SHP77 (cell line): ENCODE measurements around the gene E2F1.

Experiments used
- DNase-seq, 2 experiments: peaks; one replicate each; lab custom pipeline; 2025; lab: John Stamatoyannopoulos, UW

E2F1 gene

DNA sequence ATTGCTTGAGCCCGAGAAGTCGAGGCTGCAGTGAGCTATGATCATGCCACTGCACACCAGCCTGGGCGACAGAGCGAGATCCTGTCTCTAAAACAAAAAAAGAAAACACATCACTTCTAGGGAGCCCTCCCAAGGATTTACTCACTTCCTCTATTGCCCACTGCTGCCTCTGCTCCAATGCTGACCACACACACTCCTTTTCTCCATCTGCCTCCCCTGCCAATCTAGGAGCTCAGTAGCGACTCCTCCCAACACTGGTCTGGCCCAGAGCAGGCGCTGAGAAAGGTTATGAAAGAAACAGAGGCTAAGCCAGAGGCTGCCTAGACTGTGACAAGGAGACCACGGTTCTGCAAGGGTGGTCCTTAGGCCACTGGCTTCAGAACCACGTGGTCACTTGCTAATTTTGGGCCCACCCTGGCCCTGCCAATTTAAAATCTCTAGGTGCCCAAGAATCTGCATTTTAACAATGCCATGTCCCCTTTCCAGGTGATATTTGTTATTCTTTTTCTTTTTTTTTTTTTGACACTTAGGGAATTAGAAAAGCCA is 1.3 kb upstream of the E2F1 start:
- DNase-seq: no peak

DNA sequence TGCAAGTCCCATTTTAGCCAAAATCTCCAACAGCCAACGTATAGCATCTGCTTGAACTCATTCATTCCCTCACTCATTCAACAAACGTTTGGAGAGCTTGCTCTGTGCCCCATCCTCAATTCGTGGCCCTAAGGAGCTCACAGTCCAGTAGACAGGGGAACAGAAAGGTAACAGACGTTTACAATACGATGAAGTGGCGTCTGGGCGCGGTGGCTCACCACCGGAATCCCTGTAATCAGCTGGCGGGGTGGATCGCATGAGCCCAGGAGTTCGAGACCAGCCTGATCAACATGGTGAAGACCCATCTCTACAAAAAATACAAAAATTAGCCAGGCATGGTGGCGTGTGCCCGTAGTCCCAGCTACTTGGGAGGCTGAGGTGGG is 790 bp upstream of the E2F1 start:
- no peak for DNase-seq

DNA sequence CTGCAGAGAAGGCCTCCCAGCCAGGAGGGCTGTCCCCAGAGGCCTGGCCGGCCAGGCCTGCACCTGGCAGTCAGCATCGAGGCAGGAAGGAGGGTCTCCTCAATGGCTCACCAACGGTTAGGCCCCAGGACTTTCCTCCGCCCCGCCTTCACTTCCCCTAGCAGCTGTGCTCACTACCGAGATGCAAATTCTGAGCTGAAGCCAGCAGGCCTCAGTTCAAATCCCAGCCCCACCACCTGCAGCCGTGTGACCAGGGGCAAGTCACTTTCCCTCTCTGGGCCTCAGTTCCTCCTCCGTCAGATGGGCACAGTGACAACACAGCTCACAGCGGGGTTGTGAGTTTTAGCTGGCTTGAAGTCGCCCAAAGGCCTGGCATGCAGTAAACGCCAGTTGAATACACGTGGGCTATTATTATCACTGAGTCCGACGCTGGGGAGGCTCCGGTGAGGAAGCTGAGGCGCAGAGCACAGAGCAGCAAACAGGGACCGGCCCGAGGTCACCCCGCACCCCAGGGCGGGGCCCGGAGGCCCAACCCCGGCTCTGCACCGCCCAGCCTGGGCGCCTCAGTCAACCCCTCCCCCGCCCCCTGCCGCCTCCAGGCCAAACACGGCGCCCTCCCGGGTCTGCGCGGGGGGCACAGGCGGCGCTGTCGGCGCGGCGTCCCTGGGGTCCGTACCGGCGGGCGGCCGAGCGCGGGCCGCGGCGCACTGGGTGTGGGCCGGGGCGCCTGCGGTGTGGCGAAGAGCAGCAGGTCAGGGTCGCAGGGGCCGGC is 671 bp downstream of the E2F1 start:
- DNase-seq: peak; percentile 72 to 82

GRCh38 chr20:33684533-33685327 is 1.5 kb downstream of the E2F1 start:
- peak in 1 of 2 experiments; percentile 29 for DNase-seq

GRCh38 chr20:33681728-33682353 is 4.3 kb downstream of the E2F1 start:
- DNase-seq: no peak

- no peak for DNase-seq
These were observed 4.9 kb downstream of the E2F1 start for GRCh38 chr20:33681288-33681687.

GRCh38 chr20:33680686-33681085 is 5.5 kb downstream of the E2F1 start:
- no peak for DNase-seq

DNA sequence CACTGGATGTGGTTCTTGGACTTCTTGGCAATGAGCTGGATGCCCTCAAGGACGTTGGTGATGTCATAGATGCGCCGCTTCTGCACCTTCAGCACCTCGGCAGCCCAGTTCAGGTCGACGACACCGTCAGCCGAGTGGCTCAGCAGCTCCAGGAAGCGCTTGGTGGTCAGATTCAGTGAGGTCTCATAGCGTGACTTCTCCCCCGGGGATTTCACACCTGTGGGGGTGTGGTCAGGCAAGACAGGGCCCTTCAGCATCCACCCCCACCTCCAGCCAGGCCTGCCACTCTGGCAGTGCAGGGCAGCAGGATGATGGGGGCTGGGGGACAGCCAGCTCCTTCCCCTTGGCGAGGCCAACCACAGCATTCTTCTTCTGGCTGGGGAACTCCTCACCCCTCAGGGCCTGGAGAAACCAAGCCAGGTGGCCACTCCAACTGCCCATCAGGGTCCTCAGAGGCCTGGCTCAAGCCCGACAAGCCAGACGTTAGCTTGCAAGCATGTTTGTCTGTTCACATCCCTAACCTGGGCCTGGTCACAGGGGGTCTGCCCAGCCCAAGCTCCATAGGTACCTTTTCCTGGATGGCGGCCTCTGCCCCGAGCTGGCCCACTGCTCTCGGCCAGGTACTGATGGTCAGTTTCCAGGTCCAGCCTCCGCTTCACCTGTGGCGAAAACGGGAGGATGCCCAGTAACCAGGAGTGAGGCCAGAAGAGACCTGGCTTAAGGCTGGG is 6.3 kb downstream of the E2F1 start:
- no peak for DNase-seq

DNA sequence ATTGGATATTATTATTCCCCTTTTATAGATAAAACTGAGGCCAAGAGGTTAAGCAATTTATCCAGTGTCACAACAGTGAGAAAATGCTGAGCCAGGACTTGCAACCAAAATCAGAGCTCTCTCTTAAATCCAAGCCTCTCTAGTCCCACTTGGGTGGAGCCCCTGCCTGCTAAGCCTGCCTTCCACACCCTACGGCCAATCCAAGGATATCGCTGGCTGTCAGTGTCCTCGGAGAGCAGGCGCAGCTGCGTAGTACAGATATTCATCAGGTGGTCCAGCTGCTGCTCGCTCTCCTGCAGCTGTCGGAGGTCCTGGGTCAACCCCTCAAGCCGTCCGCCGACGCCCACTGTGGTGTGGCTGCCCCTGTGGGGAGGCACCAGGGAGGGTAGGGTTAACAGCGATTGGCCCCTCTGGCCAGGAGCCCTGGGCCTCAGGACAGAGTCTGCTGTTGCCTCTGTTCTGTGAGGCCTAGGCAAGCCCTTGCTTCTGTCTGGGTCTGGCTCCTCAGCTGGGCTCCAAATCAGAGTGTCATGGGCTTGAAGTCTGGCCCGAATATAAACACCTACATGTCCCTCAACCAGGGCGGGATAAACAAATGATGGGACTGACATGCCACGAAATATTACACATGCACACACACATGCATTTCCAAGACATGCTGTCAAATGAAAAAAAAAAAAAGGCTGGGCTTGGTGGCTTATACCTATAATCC is 8.0 kb downstream of the E2F1 start:
- no peak for DNase-seq

- no peak for DNase-seq
These were observed 9.2 kb downstream of the E2F1 start for GRCh38 chr20:33676652-33677645.

DNA sequence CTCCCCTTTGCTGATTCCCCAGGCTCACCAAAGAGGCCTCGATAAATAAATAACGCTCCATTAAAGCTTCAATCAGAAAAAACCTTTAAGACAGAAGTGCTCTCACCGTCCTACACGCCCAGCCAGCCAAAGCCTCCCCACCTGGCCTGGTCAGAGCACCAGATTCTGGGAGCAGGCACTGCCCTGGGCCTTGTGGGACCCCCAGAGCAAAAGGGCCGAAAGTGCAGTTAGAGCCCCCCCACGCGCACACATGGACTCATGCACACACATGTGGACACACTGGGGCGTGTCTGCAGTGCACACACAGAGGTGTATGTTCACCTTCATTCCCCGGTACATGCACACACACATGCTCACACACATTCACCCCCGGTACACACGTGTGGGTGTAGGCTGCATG is 10.1 kb downstream of the E2F1 start:
- no peak for DNase-seq

DNA sequence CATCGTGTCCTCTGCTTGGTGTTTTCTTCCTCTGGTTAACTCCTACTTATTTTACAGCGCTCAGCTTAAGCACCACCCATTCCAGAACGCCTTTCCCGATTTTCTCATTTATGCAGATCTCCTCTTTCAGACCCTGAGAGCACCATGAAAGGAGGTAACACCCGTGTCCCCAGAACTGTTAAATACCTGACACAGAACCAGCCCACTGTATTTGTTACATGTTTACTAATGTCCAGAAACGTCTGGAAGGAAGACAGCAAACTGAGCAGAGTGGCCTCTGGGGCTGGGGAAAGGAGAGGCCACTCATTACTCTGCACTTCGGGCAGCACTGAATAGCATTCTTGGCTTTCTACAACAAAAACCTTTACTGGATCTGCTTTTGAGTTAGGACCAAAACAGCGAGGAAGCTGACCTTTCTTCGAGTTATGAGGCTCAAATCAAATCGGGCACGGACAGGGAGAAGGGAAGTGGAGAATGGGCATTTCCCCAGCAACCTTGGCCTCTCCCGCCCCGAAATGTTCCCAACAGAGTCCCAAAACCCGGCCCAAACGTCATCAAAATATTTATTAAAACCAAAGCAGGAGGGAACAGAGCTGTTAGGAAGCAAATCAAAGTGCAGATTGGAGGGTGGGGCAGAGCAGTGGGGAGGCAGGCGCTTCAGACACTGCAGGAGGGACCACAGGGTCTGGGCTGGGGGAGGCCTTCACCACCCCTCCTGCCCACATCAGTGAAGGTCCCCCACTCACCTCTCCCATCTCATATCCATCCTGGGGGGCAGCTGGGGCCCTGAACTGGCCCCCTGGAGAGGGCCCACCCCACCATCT is 10.8 kb downstream of the E2F1 start:
- no peak for DNase-seq

DNA sequence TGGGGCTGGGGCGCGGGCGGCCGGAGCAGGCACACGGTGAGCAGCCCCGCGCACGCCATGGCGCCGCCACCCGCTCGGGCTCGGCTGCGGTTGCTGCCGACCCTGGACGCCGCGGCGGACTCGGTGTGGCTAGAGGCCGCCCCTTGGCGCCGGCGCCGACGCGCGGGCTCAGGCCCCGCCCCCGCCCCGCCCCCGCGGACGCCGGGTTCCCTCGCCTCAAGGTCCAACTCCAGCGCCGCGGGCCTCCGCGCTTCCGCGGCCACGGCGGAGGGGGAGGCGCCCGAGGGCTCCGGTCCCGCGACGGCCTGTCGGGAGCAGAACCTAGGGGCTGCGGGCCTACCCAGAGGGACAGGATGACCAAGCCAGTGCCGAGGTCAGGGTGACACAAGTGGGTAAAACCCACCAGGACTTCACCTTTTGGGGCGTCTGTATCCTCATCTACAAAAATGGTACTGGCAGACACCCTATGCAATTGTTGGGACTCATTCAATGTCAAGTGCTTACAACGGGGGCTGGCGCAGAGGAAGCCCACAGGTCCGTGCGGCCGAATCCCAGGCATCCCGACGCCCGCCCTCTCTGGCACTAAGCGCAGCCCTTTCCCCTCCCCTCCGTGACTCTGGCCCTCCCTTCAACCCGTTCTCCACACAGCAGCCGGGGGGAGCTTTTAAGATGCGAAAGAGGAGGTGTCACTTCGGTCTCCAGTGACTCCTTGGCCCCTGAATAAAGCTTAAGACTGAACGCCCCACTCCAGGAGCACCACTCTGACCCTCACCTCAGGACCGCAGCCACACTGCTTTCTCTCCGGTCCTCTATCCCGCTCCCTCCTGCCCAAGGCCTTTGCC is 11.7 kb downstream of the E2F1 start, which contains the start of gene NECAB3:
NECAB3 (minus strand) TSS at position 135 of the 842 bp plus-strand sequence; CDS start at position 59, 76 bp downstream.
- peak; percentile 70 to 77 for DNase-seq

DNA sequence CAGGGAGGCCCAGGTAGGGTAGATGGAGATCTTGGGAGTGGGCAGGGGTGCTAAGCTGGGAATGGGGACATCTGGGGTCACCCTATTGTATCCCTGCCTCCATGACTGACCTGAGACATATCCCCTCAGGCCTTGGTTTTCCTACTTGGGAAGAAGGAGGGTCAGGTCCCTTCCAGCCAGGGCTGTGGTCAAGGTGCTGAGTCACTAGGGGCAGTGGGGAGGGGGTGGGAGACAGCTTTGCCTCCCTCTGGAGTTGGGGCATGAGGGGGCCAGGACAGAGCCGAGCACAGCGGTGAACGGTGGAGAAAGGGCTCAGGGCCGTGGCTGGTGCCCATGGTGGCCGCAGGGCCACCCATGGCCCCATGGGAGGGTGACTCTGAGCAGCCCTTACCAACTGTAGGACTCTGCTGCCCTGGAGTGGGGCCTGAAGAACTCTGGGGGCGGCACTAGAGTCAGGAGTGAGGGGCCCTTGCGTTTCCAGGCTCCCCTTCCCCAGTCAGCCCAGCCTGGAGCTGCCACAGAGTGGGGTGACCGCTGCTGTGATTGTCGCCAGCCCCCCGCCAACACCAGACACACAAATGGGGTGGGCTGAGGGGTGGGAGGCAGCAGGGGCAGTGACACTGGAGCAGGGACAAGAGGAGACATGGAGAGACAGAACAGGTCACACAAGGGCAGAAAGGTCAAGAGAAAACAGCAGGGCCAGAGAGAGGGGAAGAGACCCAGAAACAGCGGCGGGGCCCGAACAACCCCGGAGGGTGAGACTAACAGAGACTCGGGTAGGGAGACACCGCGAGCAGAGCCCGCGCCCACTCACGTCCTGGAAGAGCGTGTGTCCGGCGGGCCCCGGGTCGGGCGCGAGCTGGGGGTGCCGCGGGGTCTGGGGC is 12.5 kb downstream of the E2F1 start:
- DNase-seq: no peak

DNA sequence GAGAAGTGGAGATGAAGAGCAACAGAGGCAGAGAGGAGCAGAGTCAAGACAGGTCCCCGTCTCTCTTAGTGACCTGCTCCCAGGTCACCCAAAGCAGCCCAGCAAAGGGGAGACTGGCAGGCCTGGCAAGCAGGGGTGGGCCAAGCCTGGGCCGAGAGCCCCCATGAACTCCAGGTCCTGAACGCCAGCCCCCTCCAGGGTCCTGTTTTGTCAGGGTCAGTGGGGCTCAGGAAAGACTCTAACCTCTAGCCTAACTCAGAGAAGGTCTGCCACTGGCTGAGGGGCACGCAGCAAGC is 13.1 kb downstream of the E2F1 start:
- DNase-seq: no peak

DNA sequence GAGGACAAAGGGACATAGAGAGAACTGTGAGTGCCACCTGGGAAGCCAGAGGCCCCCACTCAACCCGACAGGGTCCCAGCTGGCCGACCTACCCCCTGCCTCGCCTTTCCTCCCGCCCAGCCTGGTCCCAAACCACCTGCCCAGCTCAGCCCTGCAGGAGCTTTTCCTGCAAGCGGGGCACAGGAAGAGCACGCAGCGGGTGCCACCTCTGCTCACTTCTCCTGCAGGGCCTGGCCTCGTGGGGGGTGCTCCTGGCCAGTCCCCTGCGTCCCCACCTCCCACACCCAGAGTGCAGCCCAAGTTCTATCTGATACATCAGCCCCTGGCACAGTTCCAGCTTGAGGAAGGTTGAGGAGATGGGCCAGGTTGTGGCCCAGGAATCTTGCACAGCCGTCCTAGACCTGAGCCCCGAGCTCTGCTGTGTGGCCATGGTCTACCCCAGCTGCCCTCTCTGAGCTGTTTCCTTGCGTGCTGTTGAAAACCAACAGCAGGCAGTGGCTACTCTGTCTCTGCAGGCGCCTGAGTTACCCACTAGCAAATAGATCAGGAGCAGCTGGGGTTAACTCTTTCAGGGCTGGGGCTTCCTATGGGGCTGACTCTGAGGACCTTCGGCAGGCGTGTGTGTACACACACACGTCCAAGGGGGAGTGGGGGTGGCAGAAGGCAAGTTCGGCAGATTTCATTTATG is 13.6 kb downstream of the E2F1 start:
- peak; percentile 35 to 55 for DNase-seq
